Stimulated activated CD4-positive, alpha-beta T cell treated with anti-CD3 and anti-CD28 coated beads, Interleukin-2, amount 100 ng/mL, for 4 hours (primary cell): ENCODE results near the gene ZNF746.

Source experiments
- DNase-seq: peaks from one replicate; pipeline ENCODE4 v3.0.0-alpha.2; 2020; ENCODE audit warnings: low read depth

The ZNF746 gene

GRCh38 chr7:149427096-149427680, 70.4 kb downstream of the ZNF746 start:
- DNase-seq: no peak

- no peak for DNase-seq
Observed at GRCh38 chr7:149423449-149424110, 74.0 kb downstream of the ZNF746 start.

GRCh38 chr7:149422914-149423301, 74.7 kb downstream of the ZNF746 start:
- no peak for DNase-seq
